ENCODE data around the gene EQTN.

DNA sequence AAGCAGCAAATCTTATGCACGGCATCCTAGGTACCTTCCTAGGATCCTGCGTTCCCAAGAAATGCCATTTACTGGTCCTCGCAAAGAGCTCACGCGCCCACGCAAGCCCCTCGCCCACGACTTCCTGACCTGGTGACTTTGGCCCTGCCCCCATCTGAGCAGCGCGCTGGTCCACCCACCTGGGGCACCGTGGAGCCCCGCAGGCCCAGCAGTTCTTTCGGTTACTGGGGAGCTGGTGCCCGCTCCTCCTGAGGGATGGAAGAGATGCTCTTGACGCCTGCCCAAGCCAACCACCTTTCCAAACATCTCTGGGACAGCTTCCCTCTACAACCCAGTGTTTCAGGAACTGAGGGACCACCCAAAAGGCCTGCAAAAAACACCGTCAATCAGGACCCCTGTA is 16.7 kb downstream of the EQTN start:
- TF ChIP-seq FOS (IDR thresholded peaks at IDR 0.05; ENCODE audit: low read depth, low read length), result no peak
- TF ChIP-seq, protein P1, sequence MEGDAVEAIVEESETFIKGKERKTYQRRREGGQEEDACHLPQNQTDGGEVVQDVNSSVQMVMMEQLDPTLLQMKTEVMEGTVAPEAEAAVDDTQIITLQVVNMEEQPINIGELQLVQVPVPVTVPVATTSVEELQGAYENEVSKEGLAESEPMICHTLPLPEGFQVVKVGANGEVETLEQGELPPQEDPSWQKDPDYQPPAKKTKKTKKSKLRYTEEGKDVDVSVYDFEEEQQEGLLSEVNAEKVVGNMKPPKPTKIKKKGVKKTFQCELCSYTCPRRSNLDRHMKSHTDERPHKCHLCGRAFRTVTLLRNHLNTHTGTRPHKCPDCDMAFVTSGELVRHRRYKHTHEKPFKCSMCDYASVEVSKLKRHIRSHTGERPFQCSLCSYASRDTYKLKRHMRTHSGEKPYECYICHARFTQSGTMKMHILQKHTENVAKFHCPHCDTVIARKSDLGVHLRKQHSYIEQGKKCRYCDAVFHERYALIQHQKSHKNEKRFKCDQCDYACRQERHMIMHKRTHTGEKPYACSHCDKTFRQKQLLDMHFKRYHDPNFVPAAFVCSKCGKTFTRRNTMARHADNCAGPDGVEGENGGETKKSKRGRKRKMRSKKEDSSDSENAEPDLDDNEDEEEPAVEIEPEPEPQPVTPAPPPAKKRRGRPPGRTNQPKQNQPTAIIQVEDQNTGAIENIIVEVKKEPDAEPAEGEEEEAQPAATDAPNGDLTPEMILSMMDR (conservative IDR thresholded peaks at IDR 0.05; ENCODE audit: low read depth, low read length), result no peak

Data from IMR-90 (cell line).